NCI-H2196 treated with DMSO at 0.1 percent for 48 hours (cell line): ENCODE measurements around the gene SORBS2.
"Not testable (repeated sequence)": the region's sequence is repeated elsewhere in the genome, so short reads cannot be mapped to it uniquely, and the experiment has no call there.

ENCODE experiments used
- DNase-seq: peaks from one replicate; lab custom pipeline; 2025; ENCODE audit not compliant: unreplicated experiment; lab: John Stamatoyannopoulos, UW

The SORBS2 gene

GRCh38 chr4:185567381-185568376, 244.3 kb downstream of the SORBS2 start:
- DNase-seq, result no peak

DNA sequence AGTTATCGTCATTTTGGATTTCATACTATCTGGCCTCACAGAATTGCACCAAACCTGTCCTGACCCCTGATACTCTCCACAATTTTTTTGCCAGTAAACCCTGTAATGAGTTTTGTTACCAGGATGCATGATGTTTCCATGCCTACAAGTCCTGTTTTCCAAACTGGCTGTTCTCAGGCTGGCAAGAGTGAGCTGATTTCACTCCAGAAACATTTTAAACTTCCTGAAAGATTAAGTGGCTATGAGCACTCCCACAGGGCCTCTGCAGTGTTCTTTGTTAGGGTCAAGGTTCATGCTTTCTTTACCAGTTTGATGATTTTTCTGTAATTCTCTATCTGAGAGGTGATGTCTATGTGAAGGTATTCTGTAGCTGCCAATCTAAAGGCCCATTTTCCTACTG, 245.0 kb downstream of the SORBS2 start:
- no peak for DNase-seq

GRCh38 chr4:185566425-185566824, 245.6 kb downstream of the SORBS2 start:
- no peak for DNase-seq

DNA sequence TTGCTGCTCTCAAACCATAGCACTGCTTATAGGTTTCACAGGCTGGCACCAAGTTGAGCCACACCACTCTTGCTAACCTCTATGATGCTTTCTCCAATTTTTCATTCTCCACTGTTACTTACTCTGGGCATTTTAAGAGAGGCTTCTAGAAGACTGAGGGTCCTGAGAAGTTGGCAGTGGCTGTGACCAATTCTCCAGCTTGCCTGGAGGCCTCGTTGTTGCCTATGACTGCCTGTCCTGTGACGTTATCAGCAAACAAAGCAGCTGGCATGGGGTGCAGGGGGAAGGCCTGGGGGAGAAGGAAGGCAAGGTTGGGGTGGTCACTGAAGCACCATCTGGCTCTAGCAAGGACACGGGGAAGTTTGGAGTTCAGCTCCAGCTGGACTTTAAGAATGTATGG, 246.3 kb downstream of the SORBS2 start:
- DNase-seq, result no peak

DNA sequence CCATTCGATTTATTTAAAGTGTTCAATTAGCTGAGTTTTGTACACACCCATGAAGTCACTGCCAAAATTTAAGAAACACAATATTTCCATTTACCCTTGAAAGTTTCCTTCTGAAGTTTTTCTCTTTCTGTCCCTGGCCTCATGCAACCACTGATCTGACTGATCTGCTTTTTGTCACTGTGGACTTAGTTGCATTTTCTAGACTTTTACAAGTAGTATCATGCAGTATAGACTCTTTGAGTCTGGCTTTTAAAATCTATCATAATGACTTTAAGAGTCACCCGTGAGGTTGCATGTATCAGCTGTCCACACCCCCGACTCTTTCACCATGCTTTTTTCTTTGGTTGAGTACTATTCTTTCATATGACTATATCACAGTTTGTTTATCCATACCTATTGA, 247.6 kb downstream of the SORBS2 start:
- no peak for DNase-seq

- no peak for DNase-seq
These were observed 249.5 kb downstream of the SORBS2 start for GRCh38 chr4:185562531-185562930.

GRCh38 chr4:185560316-185560715, 251.7 kb downstream of the SORBS2 start:
- no peak for DNase-seq

GRCh38 chr4:185559915-185560281, 252.1 kb downstream of the SORBS2 start:
- DNase-seq, result no peak

GRCh38 chr4:185559251-185559914, 252.6 kb downstream of the SORBS2 start:
- DNase-seq, result not testable (repeated sequence)

- no peak for DNase-seq
These were observed 257.4 kb downstream of the SORBS2 start for GRCh38 chr4:185554365-185555126.

GRCh38 chr4:185552254-185552653, 259.7 kb downstream of the SORBS2 start:
- DNase-seq, result no peak

GRCh38 chr4:185550933-185551332, 261.1 kb downstream of the SORBS2 start:
- DNase-seq, result no peak

GRCh38 chr4:185549095-185549639, 262.8 kb downstream of the SORBS2 start:
- no peak for DNase-seq

- DNase-seq, result no peak
These were observed 263.4 kb downstream of the SORBS2 start for GRCh38 chr4:185548587-185548986.

GRCh38 chr4:185546335-185546734, 265.7 kb downstream of the SORBS2 start:
- DNase-seq, result no peak

- DNase-seq, result no peak
These were observed 269.2 kb downstream of the SORBS2 start for GRCh38 chr4:185542626-185543315.

DNA sequence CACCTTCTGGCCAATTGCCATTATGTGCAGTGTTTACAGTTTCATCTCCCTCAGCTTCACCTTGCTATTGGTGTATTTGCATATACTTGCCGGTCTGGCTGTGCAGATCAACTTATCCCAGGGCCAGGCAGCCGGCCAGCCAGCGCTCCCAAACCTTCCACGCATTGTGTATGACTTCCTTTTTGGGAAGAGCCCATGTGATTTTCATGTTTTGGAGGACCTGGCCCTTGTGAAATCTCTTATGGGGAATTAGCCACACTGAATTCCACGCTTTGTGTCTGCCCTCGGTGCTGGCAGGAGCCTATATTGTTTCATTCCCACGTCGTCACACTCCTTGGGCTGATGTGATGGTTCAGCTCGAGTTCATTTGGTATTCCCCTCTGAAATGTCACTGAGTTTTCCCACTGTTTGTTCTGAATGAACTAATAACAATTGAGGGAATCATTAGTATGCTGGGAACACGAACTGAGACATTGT, 270.7 kb downstream of the SORBS2 start:
- DNase-seq, result no peak

GRCh38 chr4:185540487-185541120, 271.4 kb downstream of the SORBS2 start:
- no peak for DNase-seq

DNA sequence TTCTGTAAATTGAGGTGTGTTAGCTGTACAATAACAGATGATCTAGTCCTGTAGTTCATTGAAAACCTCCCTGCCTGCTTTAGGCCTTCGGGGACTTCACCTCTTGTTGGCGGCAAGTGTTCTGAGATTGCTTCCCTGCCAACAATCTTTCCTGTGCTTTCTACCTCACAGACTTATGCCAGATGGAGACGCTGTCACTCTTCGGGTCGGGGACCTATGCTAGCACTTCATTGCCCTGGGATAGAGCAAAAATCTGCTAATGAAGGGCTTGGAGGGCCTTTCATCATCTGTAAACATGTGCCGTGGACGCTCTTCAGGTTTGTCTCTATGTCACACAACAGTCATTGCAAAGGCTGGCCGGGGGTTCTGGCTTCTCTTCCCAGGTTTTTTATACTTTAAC, 272.0 kb downstream of the SORBS2 start:
- DNase-seq, result no peak

DNA sequence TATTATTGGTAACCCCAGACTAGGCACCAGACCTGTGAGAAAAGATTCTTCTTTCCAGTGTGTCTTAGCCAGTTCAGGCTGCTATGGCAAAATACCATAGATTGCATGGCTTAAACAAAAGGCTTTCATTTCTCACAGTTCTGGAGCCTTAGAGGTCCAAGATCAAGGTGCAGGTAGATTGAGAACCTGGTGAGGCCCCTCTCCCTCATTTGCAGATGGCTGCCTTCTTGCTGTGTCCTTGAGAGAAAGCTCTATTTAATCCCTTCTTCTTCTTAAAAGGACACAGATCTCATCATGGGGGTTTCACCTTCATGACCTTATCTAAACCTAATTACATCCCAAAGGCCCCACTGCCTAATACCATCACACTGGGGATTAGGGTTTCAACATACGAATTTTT, 273.2 kb downstream of the SORBS2 start:
- no peak for DNase-seq
